ENCODE measurements around the gene DNAJC5G.

DNA sequence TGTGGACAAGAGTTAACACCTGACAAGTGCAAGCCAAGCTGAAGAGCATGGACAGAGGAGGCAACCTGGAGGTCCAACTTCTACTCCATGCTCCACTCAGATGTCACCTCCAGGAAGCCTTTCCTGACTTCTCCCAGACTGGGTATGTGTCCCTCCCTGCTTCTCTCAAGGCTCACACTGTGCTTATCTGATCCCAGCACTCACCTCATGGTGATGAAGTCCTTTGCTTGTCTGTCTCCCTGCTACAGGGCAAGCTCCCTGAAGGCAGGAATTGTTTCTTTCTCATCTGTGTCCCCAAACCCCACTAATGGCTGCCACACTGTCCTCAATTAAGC is 9.7 kb upstream of the DNAJC5G start:
- TF ChIP-seq EZH2 (IDR thresholded peaks at IDR 0.05; ENCODE audit: borderline replicate concordance, low read depth, low read length, poor library complexity, severe bottlenecking): no peak
- TF ChIP-seq CTCF (conservative IDR thresholded peaks at IDR 0.05; ENCODE audit: low read depth, low read length): no peak

Measured in A673 (cell line).